ENCODE results near the gene ARMC8.

The ARMC8 gene

DNA sequence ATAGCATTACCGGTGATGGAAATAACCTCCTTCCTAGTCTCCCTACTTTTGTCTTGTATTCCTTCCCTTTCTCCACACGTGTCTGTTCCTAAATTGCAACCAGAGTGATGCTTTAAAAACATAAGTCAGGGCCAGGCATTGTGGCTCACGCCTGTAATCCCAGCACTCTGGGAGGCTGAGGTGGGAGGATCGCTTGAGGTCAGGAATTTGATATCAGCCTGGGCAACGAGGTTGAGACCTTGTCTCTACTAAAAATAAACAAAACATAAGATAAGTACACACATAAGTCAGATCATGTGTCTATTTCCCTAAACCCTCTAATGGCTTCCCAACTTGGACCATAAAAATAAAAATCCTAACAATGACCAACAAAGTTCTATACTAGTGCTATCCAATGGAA lies 18.4 kb downstream of the ARMC8 start:
- TF ChIP-seq, protein P1, sequence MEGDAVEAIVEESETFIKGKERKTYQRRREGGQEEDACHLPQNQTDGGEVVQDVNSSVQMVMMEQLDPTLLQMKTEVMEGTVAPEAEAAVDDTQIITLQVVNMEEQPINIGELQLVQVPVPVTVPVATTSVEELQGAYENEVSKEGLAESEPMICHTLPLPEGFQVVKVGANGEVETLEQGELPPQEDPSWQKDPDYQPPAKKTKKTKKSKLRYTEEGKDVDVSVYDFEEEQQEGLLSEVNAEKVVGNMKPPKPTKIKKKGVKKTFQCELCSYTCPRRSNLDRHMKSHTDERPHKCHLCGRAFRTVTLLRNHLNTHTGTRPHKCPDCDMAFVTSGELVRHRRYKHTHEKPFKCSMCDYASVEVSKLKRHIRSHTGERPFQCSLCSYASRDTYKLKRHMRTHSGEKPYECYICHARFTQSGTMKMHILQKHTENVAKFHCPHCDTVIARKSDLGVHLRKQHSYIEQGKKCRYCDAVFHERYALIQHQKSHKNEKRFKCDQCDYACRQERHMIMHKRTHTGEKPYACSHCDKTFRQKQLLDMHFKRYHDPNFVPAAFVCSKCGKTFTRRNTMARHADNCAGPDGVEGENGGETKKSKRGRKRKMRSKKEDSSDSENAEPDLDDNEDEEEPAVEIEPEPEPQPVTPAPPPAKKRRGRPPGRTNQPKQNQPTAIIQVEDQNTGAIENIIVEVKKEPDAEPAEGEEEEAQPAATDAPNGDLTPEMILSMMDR (IDR thresholded peaks at IDR 0.05; ENCODE audit: control extremely low read depth, extremely low read depth, low read depth, missing control alignments): no peak
- ChIA-PET POLR2A (no interaction called here), CTCF (interaction anchor here (1.8 kb wide), 1 partner anchor 19 kb away, joined by 4 read pairs; no protein-coding TSS in a partner anchor)

DNA sequence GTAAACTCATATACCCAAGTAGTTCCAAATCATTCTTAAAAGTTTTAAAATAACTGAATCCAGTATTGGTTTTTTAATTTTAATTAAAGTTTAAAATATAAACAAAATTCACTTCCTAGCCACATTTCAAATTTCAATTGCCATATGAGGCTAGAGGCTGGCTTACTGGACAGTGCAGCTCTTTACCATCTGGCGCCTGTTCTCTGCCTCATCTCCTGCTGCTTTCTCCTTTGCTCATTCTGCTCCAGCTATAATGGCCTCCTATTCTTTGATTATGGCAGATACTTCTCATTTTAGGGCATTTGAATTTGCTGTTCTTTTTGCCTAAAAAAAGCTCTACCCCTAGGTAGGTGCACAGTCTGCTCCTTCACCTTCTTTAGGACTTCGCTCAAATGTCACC lies 19.1 kb downstream of the ARMC8 start:
- TF ChIP-seq, protein P1 (IDR thresholded peaks at IDR 0.05; ENCODE audit: control extremely low read depth, extremely low read depth, low read depth, missing control alignments): no peak
- CTCF ChIA-PET: interaction anchor here (1.8 kb wide), 1 partner anchor 19 kb away, joined by 4 read pairs; no protein-coding TSS in a partner anchor
- no peak for DNase-seq (ENCODE audit: extremely low spot score)
- POLR2A ChIA-PET: no interaction called here

More for the DNA sequence above, 18.4 kb downstream of the ARMC8 start:
- DNase-seq (ENCODE audit: extremely low spot score): no peak

DNA sequence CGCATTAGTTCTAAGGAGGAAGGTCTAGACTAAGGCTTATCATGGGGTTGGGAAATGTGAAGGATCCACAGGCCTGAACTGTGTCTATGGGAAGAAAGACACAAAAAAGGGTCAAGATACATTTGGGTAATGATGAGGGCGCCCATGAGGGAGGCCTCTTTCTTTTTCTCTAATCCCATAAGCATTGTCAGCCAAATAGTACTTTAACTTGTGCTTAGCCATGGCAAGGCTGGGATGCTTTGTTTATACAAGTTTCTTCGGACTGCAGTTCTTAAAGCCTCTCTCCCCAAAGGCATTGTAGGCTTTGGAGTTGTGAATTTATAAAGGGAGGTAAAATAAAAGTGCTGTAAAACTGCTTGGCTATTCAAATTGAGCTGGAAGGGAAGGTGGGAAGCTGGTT lies 23.4 kb downstream of the ARMC8 start:
- TF ChIP-seq, protein P1 (IDR thresholded peaks at IDR 0.05; ENCODE audit: control extremely low read depth, extremely low read depth, low read depth, missing control alignments): no peak
- POLR2A ChIA-PET: no interaction called here
- no peak for DNase-seq (ENCODE audit: extremely low spot score)
- CTCF ChIA-PET: no interaction called here

DNA sequence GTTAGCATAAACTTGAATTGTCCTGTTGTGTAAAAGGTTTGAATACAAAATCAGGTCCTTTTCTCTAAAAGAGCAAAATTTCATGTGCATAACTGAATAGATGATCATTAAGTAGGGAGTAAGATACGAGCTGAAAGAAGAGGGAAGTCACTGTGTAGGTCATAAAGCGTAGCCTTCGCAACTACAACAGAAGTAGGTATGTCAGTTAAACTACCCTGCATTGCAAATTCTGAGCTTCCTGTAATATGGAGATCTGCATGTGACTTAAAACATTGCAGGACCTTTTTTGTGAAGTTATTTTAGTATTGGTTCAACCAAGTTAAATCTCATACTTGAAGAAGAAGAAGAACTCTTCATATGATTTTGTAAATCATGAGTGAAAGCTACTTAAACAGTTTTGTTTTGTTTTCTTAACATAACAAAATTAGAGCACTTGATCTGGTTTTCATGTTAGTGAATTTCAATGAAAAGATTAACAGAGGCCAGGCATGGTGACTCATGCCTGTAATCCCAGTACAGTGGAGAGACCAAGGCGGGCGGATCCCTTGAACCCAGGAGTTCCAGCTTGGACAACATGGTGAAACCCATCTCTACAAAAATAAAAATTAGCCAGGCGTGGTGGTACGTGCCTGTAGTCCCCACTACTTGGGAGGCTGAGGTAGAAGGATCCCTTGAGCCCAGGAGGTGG lies 26.4 kb downstream of the ARMC8 start:
- DNase-seq (ENCODE audit: extremely low spot score): no peak

DNA sequence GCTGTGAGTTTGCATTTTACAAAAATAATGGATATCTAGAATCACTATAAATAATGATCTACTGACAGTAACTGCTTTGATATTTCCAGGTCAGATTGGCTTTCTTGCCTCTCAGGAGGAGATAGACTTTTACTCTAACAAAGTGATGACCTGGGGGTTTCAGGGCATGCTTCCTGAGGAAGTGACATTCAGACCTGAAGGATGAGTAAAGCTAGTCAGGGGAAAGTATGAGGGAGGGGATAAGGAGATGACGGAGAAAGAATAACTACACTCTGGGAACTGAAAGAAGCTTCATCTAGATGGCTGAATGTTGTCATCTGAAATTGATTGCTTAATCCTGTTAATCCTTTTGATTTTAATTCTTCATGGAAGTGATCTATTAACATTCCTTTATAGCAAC lies 32.2 kb downstream of the ARMC8 start:
- TF ChIP-seq, protein P1 (IDR thresholded peaks at IDR 0.05; ENCODE audit: control extremely low read depth, extremely low read depth, low read depth, missing control alignments): no peak
- ChIA-PET CTCF (interaction anchor here (1.0 to 1.5 kb wide), 4 partner anchors 16 to 38 kb away, joined by 3 read pairs; no protein-coding TSS in a partner anchor), POLR2A (interaction anchor here (0.6 to 1.1 kb wide), 2 partner anchors 18 to 31 kb away, joined by 3 read pairs; no protein-coding TSS in a partner anchor)
- DNase-seq (ENCODE audit: extremely low spot score): no peak

More for the DNA sequence above, 26.4 kb downstream of the ARMC8 start:
- ChIA-PET POLR2A (no interaction called here), CTCF (interaction anchor here (1.0 to 1.8 kb wide), 5 partner anchors 9 to 23 kb away, joined by 3 to 5 read pairs (median 4); no protein-coding TSS in a partner anchor)
- TF ChIP-seq, protein P1 (IDR thresholded peaks at IDR 0.05; ENCODE audit: control extremely low read depth, extremely low read depth, low read depth, missing control alignments): no peak

DNA sequence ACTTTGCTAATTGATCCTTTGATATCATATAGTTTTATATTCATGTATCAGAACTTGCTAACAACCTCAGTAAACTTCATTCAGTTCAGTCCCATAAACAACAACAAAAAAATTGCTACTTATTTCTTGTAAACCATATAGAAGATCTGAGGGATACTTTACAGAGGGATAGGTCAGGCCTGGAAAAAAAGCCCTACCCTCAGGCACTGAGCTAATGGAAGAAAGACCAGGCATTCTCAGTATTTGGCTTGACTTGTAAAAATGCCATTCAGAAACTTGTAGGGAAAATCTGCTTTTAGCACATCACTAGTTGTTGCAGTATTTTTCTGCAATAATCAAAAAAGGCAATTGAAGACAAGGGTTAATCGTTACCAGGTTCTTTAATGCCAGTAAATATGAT lies 33.1 kb downstream of the ARMC8 start:
- no peak for DNase-seq (ENCODE audit: extremely low spot score)
- ChIA-PET POLR2A (interaction anchor here (1.1 kb wide), 1 partner anchor 32 kb away, joined by 3 read pairs; no protein-coding TSS in a partner anchor), CTCF (no interaction called here)
- TF ChIP-seq, protein P1 (IDR thresholded peaks at IDR 0.05; ENCODE audit: control extremely low read depth, extremely low read depth, low read depth, missing control alignments): no peak

Measured in GM10248 (cell line).